ENCODE data around the gene TMEM40.
"Not testable (repeated sequence)": the region's sequence is repeated elsewhere in the genome, so short reads cannot be mapped to it uniquely, and the experiment has no call there.

TMEM40 gene, protein sequence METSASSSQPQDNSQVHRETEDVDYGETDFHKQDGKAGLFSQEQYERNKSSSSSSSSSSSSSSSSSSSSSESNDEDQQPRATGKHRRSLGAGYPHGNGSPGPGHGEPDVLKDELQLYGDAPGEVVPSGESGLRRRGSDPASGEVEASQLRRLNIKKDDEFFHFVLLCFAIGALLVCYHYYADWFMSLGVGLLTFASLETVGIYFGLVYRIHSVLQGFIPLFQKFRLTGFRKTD

DNA sequence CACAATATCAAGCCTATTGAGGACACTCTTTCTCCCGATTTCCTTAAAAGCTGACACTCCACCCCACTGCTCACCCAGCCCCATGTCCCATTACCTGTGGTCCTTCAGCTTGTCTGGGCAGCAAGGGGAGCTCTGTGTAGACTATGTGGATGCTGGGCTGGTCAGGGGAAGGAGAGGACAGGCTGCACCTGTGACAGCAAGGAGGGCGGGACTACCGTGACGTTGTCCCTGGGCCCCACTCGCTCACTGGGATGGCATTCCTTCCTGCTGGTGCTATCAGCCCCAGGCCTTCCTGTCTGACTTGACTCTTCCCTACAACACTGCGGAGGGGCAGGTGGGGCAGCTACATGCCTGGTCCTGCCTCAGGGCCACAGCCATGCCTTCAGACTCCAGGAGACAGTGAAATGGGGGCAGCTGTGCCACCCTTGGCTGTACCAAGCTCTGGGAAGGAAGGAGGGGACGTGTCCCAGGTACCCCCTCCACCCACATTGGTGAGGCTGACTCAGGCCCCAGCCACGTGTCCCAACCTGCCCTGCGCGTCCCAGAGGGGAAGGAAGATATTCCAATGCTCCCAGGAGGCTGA lies at the start of gene TMEM40:
TMEM40 (minus strand) TSS at position 163 of the 583 bp plus-strand sequence. CDS start 9,427 bp downstream, outside the sequence.
- no peak for DNase-seq

GRCh38 chr3:12808587-12808986 lies 49.5 kb upstream of the TMEM40 start:
- DNase-seq: no peak

DNA sequence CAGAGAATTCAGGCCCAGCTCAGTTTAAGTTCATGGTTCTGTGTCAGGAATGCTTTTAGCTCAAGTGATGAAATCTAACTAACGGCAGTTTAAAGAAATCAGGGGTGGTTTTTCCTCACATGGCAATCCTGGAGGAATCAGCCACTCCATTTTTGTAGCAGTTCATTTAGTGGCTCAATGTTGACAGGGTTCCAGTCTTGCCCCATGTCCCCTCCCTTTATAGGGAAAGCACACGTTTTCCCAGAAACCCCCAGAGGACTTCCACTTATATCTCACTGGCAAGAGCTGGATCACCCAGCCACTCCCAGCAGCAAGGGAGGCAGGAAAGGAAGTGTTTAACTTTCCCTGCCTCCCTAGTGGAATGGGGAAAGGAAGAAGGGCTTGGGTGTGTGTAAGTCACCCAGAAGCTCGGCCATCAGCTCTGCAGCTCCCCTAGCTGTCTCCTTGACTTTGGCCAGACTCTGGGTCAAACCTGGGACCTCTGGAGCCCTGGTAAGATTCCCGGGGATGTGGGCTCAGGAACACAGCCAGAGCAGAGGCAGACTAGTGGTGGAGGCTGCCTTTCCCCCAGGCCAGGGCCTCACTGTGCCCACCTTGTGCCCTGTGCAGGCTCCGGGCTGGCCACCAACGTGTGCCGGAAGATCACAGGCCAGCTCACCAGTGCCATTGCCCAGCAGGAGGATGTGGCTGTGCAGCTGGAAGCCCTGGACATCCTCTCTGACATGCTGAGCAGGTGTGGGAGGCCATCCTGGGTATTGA lies 48.7 kb upstream of the TMEM40 start:
- no peak for DNase-seq

DNA sequence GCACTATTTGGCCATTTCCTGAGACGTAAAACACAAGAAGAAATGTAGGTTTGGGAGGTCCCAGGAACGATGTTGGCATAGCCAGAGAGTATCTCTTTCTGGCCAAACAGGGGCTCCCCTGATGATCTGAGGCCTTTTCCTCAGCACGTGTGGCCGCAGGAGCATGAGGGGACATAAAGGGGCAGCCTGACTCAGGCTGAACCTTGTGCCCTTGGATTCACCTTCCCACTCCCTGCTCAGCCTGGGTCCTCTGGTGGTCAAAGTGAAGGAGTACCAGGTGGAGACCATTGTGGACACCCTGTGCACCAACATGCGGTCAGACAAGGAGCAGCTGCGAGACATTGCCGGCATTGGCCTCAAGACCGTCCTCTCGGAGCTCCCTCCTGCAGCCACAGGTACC lies 48.0 kb upstream of the TMEM40 start:
- no peak for DNase-seq

DNA sequence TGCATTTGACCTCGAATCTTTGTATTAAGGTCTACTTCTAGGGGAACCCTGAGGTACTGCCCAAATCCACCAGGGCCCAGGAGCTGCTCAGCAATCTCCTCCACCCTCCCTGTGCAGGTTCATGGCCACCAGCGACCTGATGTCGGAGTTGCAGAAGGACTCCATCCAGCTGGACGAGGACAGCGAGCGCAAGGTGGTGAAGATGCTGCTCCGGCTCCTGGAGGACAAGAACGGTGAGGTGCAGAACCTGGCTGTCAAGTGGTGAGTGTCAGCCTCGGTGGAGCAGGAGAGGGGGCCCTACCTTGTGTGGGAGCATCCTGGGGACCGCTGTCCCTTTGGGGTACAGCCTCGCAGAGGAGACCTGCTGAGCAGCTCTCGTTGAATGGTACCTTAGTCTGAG lies 44.3 kb upstream of the TMEM40 start:
- no peak for DNase-seq

GRCh38 chr3:12799525-12800440 lies 40.7 kb upstream of the TMEM40 start:
- DNase-seq: no peak

DNA sequence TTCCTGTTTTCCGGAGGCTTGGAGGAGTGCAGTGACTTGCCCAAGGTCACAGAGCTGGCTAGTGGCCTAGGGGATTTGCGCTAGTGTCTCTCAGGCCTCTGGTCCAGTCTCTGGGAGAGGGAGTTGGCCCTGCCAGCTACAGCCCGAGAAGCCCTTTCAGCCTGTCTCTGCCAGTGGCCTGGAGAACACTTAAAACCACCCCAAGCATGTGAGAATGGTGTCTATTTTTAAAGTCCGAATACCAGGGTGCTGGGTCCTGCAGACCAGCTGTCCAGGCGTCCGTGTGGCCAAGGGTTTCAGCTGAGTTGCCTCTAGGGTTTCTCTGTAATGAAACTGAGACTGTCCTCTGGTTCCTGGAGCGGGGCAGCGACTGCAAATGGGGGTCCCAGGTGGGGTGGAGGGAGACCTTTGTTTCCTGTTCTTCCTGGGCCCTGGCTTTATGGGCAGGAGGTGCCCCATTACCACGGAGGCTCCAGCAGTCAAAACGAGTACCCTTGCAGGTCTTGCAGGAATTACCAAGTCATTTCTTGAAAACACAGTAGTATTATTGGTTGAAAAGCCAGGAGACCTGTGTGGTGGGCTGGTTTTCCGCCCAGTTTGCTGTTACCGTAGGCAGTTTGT lies 39.6 kb upstream of the TMEM40 start:
- DNase-seq: no peak

GRCh38 chr3:12797892-12798558 lies 39.0 kb upstream of the TMEM40 start:
- peak; percentile 18 for DNase-seq

GRCh38 chr3:12797124-12797891 lies 38.2 kb upstream of the TMEM40 start:
- DNase-seq: peak; percentile 21

GRCh38 chr3:12796171-12797123 lies 37.4 kb upstream of the TMEM40 start, which contains the start of gene CAND2:
Gene CAND2 (plus strand): TSS chr3:12796680. CDS start chr3:12796721, 41 bp downstream.
- DNase-seq: peak; percentile 90

DNA sequence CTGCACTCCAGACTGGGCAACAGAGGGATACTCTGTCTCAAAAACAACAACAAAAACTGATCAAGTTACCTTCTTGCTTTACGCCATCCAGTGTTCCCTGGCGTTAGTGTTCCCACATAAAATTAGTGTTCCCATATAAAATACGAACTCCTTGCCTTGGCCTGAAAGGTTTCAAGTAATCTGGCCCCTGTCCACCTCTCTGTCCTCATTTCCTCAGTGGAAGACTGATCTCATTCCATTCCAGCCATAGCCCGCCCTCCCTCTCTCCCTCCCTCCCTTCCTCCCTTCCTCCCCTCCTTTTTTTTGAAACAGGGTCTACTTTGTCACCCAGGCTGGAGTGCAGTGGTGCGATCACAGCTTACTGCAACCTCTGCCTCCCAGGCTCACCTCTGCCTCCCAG lies 34.6 kb upstream of the TMEM40 start:
- no peak for DNase-seq

DNA sequence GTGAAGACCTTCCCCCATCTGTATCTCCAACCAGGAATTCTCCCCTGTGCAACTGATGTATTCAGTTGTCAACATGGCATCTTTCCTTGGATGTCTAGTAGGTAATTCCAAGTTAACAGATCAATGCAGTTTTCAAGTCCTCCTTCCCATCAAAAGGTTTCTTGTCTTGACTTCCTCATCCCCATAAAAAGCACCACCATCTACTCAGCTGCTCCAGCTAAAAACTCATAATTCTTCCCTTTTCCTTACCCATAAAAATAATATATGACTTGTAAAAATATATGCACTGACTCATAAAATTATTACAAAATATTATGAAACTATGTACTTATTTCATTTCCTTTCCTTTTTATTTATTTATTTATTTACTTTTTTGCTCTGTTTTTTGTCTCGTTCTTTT lies 32.4 kb upstream of the TMEM40 start:
- DNase-seq: no peak

- DNase-seq: not testable (repeated sequence)
Measured at GRCh38 chr3:12787967-12788690, 29.1 kb upstream of the TMEM40 start.

DNA sequence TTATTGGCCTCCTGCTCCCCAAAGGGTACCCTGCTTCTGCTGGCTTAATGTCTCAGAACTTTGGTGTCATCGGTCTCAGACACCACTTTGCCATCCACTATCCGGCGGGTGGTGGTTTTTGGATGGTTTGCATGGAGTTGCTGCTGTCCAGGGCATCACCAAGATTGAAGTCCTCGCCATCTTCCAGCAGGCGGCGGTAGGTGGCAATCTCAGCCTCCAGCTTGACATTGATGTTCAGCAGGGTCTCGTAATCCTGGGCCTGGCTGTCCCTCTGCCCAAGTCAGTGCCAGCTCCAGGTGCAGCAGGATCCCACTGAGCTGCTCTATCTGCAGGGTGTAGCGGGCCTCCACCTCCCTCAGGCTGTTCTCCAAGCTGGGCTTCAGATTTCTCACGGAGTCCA lies 28.3 kb upstream of the TMEM40 start:
- DNase-seq: peak; percentile 52

DNA sequence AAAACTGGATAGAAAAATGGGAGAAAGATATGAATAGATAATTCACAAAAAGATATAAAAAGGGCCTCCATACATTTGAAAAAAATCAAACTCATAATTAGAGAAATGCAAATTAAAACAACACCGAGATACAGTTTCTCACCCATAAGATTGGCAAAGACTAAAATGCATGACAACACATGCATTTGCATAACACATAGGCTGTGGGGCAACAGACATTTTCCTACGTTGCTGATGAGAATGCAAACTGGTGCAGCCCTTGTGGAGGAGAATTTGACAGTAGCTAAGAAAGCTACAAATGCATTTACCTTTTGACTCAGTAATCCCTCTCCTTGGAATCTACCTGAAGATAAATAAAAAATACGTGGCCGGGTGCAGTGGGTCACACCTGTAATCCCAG lies 26.0 kb upstream of the TMEM40 start:
- DNase-seq: no peak

DNA sequence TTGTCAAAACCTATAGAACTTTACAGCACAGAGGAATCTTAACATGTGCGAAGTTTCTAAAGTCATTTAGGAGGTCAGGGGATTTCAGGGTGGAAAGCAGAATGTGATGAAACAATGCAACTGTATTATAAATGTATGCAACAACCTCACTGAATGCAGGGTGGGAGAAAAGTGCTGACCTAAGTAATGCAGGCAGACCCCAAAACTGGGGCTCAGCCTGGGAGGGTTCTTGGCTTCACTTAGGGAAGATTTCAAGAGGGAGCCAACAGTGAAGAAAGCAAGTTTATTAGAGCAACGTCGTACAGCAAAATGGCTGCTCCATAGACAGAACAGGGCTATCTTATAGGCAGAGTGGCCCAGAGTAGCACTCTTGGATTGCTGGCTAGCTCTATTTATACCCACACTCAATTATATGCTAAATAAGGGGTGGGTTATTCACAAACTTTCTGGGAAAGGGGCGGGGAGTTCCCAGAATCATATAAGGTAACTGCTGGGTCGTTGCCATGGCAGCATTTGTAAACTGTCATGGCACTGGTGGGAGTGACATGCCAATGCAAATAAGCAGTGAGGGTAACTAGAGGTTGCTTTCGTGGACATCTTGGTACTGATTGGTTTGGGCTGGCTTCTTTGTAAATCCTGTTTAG lies 23.2 kb upstream of the TMEM40 start:
- no peak for DNase-seq

- no peak for DNase-seq
Measured at GRCh38 chr3:12780751-12781150, 21.7 kb upstream of the TMEM40 start.

DNA sequence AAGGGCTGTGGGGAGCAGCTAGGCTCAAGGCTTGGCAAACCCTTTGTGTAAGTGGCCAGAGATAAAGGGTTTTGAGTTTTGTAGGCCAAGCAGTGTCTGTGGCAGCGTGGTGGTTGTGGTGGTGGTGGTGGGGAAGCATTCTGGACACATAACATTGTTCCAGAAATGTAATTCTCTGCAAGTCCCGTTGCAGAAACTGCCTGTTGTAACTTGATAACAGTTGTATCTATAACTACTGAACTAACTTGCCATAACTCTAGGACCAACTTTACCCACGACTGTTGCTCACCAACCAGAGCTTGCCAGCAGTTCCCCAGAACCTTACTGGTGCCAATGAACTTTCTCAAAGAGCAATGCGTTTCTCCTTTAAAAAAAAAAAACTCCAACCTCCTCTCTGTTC lies 18.1 kb upstream of the TMEM40 start:
- DNase-seq: no peak

- not testable (repeated sequence) for DNase-seq
Measured at GRCh38 chr3:12775970-12776369, 16.9 kb upstream of the TMEM40 start.

Measured in retina (tissue), 1 donor.